OCI-LY7 (cell line): Measurements from ENCODE around the gene TTLL7. TPM values are rescaled to one million over a fixed set of nuclear protein-coding genes. Genes with fewer than 3 reads are reported as not detected.

Experiments used
- BruUV-seq: library from RNA; stranded (reverse); fragments of 400-500 nt; replicated peaks from 2 replicates; lab custom pipeline; 2021; lab: Mats Ljungman, UMichigan
- CTCF ChIA-PET: fragments of 300-600 bp; sonication (Branson Sonifier 250); formaldehyde crosslinking; loops from one replicate; lab custom pipeline; 2022; ENCODE audit warnings: antibody characterized with exemption; ENCODE audit not compliant: unreplicated experiment; lab: Charles Lee
- POLR2A ChIA-PET: fragments of 300-600 bp; sonication (Branson Sonifier 250); formaldehyde crosslinking; loops from one replicate; lab custom pipeline; 2022; ENCODE audit warnings: antibody characterized with exemption; lab: Charles Lee
- DNase-seq: peaks from one replicate; pipeline ENCODE4 v3.0.0-alpha.2; 2015; ENCODE audit warnings: low spot score
- H2AFZ ChIP-seq: fragments of 200-600 bp; sonication (generic), shearing (Covaris generic); 2 replicates; pipeline ENCODE4 v1.6.1; 2014; ENCODE audit warnings: mild to moderate bottlenecking, antibody characterized with exemption, low read length, moderate library complexity
- H3K27ac ChIP-seq: fragments of 200-600 bp; sonication (generic); 2 replicates; pipeline ENCODE4 v1.5.1; 2014; ENCODE audit warnings: mixed run types, low read depth, mild to moderate bottlenecking, moderate library complexity, low read length, inconsistent platforms; ENCODE audit not compliant: poor library complexity, severe bottlenecking
- H3K36me3 ChIP-seq: fragments of 200-600 bp; sonication (generic); 2 replicates; pipeline ENCODE4 v1.6.1; 2014; ENCODE audit warnings: mild to moderate bottlenecking, antibody characterized with exemption, low read length, moderate library complexity, mixed read lengths; ENCODE audit not compliant: insufficient read depth
- H3K4me1 ChIP-seq: fragments of 200-600 bp; sonication (generic); 2 replicates; pipeline ENCODE4 v1.5.1; 2014; ENCODE audit warnings: mild to moderate bottlenecking, low read length; ENCODE audit not compliant: insufficient read depth, poor library complexity, severe bottlenecking
- H3K4me2 ChIP-seq: fragments of 200-600 bp; sonication (generic); 2 replicates; pipeline ENCODE4 v1.6.1; 2014; ENCODE audit warnings: mild to moderate bottlenecking, low read length
- H3K4me3 ChIP-seq: fragments of 200-600 bp; sonication (generic); 2 replicates; pipeline ENCODE4 v1.5.1; 2014; ENCODE audit warnings: mild to moderate bottlenecking, low read depth, low read length; ENCODE audit not compliant: poor library complexity, severe bottlenecking
- H3K79me2 ChIP-seq: fragments of 200-600 bp; sonication (generic); 2 replicates; pipeline ENCODE4 v1.6.1; 2016; ENCODE audit warnings: low read depth, mild to moderate bottlenecking, low read length, moderate library complexity, mixed read lengths; ENCODE audit not compliant: insufficient read depth
- H3K9me2 ChIP-seq: fragments of 200-600 bp; sonication (generic); 2 replicates; pipeline ENCODE4 v1.6.1; 2016; ENCODE audit warnings: mild to moderate bottlenecking, low read length, mixed read lengths; ENCODE audit not compliant: insufficient read depth
- H3K9me3 ChIP-seq: fragments of 200-600 bp; sonication (generic); 2 replicates; pipeline ENCODE4 v1.6.1; 2014; ENCODE audit warnings: mild to moderate bottlenecking, mixed run types, low read length, mixed read lengths
- H4K20me1 ChIP-seq: fragments of 200-600 bp; sonication (generic); 2 replicates; pipeline ENCODE4 v1.6.1; 2014; ENCODE audit warnings: mild to moderate bottlenecking, antibody characterized with exemption, low read length, moderate library complexity, mixed read lengths; ENCODE audit not compliant: insufficient read depth
- CTCF ChIP-seq: fragments of 200-600 bp; sonication (generic); conservative IDR thresholded peaks from 2 replicates; pipeline ENCODE4 v1.5.1; 2014; ENCODE audit warnings: mild to moderate bottlenecking, antibody characterized with exemption, low read length, moderate library complexity, mixed read lengths
- EZH2phosphoT487 ChIP-seq: fragments of 200-600 bp; sonication (generic); IDR thresholded peaks from 2 replicates; pipeline ENCODE4 v1.6.1; 2018; ENCODE audit warnings: low read depth, borderline replicate concordance, mild to moderate bottlenecking, mixed run types, antibody characterized with exemption, low read length, moderate library complexity, mixed read lengths
- intact Hi-C: fragments of 100-400 bp; cut with micrococcal nuclease; formaldehyde crosslinking; loops from one replicate; pipeline ENCODE4 v1.10.0; 2022; ENCODE audit not compliant: unreplicated experiment
- total RNA-seq, 2 experiments: library from RNA; depleted of rRNA in 1 of 2; stranded (reverse); fragments of >200 nt in 1 of 2; shearing (Covaris generic) in 1 of 2; gene quantifications; 2 replicates each; pipeline ENCODE4 v1.2.3, GENCODE V29; 2014 to 2022

The TTLL7 gene
- total RNA-seq, 2 experiments from 2014 or later, result 0.76 to 0.88 TPM

- Histone ChIP-seq H3K36me3 (no peaks in the 10 kb centered on the region), H3K4me2 (no peak overlapping the region), H4K20me1 (no peaks in the 10 kb centered on the region), H3K27ac (no peak overlapping the region), H3K4me1 (no peaks in the 10 kb centered on the region), H3K79me2 (no peaks in the 10 kb centered on the region), H3K9me3 (no peaks in the 10 kb centered on the region), H3K4me3 (no peak overlapping the region), H2AFZ (no peak overlapping the region), H3K9me2 (no peaks in the 10 kb centered on the region)
- TF ChIP-seq CTCF, result no peak
- no peak for TF ChIP-seq EZH2phosphoT487
- no TSS peak for BruUV-seq
- CTCF ChIA-PET, result no interaction called here
- no peak for DNase-seq
- intact Hi-C loops, result no loop called here
- POLR2A ChIA-PET, result interaction anchor here (0.6 to 1.2 kb wide), 2 partner anchors 14 to 826 kb away, joined by 4 read pairs; no protein-coding TSS in a partner anchor
Observed at GRCh38 chr1:83978056-83978455, 20.9 kb downstream of the TTLL7 start.

DNA sequence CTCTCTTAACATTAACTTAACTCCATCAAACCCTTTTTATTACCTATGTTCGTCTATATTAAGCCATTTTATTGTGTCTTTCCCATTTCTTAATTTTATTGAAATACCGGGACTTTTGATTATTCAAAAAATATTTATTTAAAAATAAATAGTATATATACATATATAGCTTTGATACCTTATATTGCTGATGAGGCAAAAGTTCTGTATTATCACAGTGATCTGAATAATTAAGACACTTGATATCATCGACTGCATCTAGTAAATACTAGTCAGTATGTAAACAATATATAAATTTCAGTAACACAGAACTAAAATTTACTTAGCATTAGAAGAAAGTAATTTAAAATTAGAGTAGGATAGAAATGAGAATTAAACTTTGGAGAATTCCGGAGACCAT is 22.0 kb downstream of the TTLL7 start:
- no peak overlapping the region for H2AFZ ChIP-seq
- H3K79me2 ChIP-seq, result no peaks in the 10 kb centered on the region
- ChIA-PET POLR2A (no interaction called here), CTCF (no interaction called here)
- no peaks in the 10 kb centered on the region for H3K9me3 ChIP-seq
- H3K36me3 ChIP-seq, result no peaks in the 10 kb centered on the region
- H3K4me2 ChIP-seq, result no peak overlapping the region
- no peak for DNase-seq
- TF ChIP-seq CTCF (no peak), EZH2phosphoT487 (no peak)
- no peaks in the 10 kb centered on the region; the same call in 1 of the 2 replicates for H3K9me2 ChIP-seq
- no peak overlapping the region for H3K4me3 ChIP-seq
- H3K27ac ChIP-seq, result no peak overlapping the region
- BruUV-seq, result no TSS peak
- intact Hi-C loops, result no loop called here
- no peaks in the 10 kb centered on the region for H4K20me1 ChIP-seq
- no peaks in the 10 kb centered on the region for H3K4me1 ChIP-seq

DNA sequence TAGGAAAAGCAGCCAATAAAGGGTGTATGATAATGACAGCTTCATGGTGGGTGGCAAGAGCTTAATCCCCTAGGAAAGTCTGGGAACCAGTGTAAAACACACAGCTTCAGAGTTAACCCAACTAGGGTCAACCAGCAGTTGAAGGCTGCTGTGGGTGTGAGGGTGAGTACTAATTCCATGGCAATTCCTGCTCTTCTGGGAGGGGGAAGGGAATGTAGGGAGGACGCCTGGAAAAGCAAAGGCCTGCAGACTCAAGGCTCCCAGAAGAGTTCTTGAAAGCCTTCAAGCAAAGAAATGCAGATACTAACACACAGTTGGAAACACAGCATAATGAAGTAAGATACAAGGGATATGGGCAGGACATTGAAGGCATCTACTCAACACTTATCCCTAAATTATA is 28.1 kb downstream of the TTLL7 start:
- intact Hi-C loops, result no loop called here
- Histone ChIP-seq H3K79me2 (no peaks in the 10 kb centered on the region), H3K4me1 (no peaks in the 10 kb centered on the region), H3K9me3 (no peaks in the 10 kb centered on the region), H2AFZ (no peak overlapping the region), H3K9me2 (no peaks in the 10 kb centered on the region; the same call in 1 of the 2 replicates), H3K4me2 (no peak overlapping the region), H4K20me1 (no peaks in the 10 kb centered on the region), H3K27ac (no peak overlapping the region), H3K4me3 (no peak overlapping the region), H3K36me3 (no peaks in the 10 kb centered on the region)
- TF ChIP-seq CTCF (no peak), EZH2phosphoT487 (no peak)
- no TSS peak for BruUV-seq
- POLR2A ChIA-PET, result no interaction called here
- CTCF ChIA-PET, result no interaction called here
- no peak for DNase-seq
